DND-41 (cell line): Measurements from ENCODE around the gene HECW1.

ENCODE experiments used
- CTCF ChIP-seq: IDR thresholded peaks from 2 replicates; pipeline ENCODE4 v1.5.1; 2012; ENCODE audit warnings: borderline replicate concordance, low read length, moderate library complexity, mild to moderate bottlenecking; ENCODE audit not compliant: poor library complexity, severe bottlenecking; ENCODE audit errors: extremely low read depth
- EZH2 ChIP-seq: IDR thresholded peaks from 3 replicates; pipeline ENCODE4 v1.6.1; 2012; ENCODE audit warnings: borderline replicate concordance, low read depth, mild to moderate bottlenecking, moderate library complexity, low read length, inconsistent platforms; ENCODE audit not compliant: severe bottlenecking

DNA sequence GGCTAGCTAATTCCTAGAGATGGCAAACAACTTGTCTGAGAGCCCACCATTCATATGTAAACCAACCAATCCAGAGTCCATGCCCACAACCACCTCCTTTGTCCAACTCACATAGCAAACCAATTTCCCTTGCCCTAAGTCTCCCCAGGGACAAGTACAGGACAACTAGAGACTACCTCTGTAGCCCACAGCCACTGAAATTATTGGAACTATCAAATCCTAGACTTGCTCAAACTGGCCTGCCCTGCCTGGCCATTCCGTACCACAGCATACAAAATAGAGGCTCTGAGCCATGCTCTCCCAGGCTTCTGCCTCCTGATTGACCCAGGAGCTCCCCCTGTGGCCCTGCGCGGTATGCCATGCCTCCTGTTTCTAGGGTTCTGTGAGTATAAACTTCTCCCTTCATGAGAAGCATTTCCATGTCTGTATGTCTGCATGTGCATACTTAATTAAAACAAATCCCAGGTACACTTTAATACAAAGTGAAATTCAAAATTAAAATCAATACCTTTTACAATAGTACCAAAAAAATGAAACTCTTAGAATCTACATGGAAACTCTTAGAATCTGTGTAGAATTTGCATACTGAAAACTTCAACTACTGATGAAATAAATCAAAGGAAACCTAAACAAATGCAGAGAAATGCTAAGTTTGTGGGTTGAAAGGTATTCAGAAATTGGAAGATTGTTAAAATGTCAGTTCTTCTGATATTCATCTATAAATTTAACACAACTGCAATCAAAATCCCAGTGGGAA is 4.0 kb upstream of the HECW1 start:
- TF ChIP-seq EZH2 = no peak
- TF ChIP-seq CTCF = peak; percentile 92
